AG10803 (cell line): ENCODE measurements around the gene CDT1.

Experiments
- DNase-seq: peaks from one replicate; pipeline ENCODE4 v3.0.0; 2010; ENCODE audit warnings: low read depth
- H3K4me3 ChIP-seq: 2 replicates; pipeline ENCODE4 v1.5.1; 2011; ENCODE audit warnings: mild to moderate bottlenecking, low read length, control low read depth
- CTCF ChIP-seq: conservative IDR thresholded peaks from 2 replicates; pipeline ENCODE4 v1.5.1; 2011; ENCODE audit warnings: mild to moderate bottlenecking, low read length, control low read depth, inconsistent platforms

CDT1 gene

GRCh38 chr16:88856828-88857727, 53.5 kb downstream of the CDT1 start, which contains the start of the genes GALNS and TRAPPC2L:
GALNS (minus strand) TSS chr16:88856947; CDS start chr16:88856877, 70 bp downstream.
TRAPPC2L (plus strand) TSS chr16:88857127; CDS start chr16:88857151, 24 bp downstream.
- peak; percentile 90 for DNase-seq
- no peak for TF ChIP-seq CTCF
- H3K4me3 ChIP-seq = peak within 1 kb of the TSS; percentile 99

GRCh38 chr16:88857728-88858339, 54.2 kb downstream of the CDT1 start:
- TF ChIP-seq CTCF = peak; percentile 79
- peak; percentile 72 for DNase-seq

More at GRCh38 chr16:88857728-88858339, 54.2 kb downstream of the CDT1 start:
- H3K4me3 ChIP-seq = peak overlapping the region; percentile 99
